ENCODE data around the gene SERPINC1.

DNA sequence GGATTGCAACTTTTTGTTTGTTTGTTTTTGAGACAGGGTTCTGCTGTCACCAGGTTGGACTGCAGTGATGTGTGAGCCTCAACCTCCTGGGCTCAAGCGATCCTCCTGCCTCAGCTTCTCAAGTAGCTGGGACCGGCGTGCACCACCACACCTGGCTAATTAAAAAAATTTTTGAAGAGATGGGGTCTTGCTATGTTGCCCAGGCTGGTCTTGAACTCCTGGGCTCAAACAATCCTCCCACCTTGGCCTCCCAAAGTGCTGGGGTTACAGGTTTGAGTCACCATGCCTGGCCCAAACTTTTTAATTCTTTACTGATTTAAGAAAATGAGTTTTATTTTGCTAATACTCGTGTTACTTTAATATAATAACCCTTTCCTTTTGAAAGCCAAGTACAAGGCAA lies 31.5 kb upstream of the SERPINC1 start:
- TF ChIP-seq, protein P1, sequence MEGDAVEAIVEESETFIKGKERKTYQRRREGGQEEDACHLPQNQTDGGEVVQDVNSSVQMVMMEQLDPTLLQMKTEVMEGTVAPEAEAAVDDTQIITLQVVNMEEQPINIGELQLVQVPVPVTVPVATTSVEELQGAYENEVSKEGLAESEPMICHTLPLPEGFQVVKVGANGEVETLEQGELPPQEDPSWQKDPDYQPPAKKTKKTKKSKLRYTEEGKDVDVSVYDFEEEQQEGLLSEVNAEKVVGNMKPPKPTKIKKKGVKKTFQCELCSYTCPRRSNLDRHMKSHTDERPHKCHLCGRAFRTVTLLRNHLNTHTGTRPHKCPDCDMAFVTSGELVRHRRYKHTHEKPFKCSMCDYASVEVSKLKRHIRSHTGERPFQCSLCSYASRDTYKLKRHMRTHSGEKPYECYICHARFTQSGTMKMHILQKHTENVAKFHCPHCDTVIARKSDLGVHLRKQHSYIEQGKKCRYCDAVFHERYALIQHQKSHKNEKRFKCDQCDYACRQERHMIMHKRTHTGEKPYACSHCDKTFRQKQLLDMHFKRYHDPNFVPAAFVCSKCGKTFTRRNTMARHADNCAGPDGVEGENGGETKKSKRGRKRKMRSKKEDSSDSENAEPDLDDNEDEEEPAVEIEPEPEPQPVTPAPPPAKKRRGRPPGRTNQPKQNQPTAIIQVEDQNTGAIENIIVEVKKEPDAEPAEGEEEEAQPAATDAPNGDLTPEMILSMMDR (IDR thresholded peaks at IDR 0.05; ENCODE audit: low read depth, low read length), result no peak
- TF ChIP-seq POLR2A (IDR thresholded peaks at IDR 0.05; ENCODE audit: extremely low read depth, insufficient read length), result no peak
- TF ChIP-seq, protein P2, sequence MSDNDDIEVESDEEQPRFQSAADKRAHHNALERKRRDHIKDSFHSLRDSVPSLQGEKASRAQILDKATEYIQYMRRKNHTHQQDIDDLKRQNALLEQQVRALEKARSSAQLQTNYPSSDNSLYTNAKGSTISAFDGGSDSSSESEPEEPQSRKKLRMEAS (IDR thresholded peaks at IDR 0.05; ENCODE audit: low read depth, low read length), result no peak

All from NB4 (cell line).